CD4-positive, alpha-beta T cell treated with Interleukin-6 at 100 ng/mL for 8 hours (primary cell): ENCODE measurements around the gene MRAP2.
"Not testable (repeated sequence)": the region's sequence is repeated elsewhere in the genome, so short reads cannot be mapped to it uniquely, and the experiment has no call there.

Source experiments
- DNase-seq: peaks from one replicate; pipeline ENCODE4 v3.0.0-alpha.2; 2020; ENCODE audit warnings: mixed read lengths, low spot score

Gene MRAP2

DNA sequence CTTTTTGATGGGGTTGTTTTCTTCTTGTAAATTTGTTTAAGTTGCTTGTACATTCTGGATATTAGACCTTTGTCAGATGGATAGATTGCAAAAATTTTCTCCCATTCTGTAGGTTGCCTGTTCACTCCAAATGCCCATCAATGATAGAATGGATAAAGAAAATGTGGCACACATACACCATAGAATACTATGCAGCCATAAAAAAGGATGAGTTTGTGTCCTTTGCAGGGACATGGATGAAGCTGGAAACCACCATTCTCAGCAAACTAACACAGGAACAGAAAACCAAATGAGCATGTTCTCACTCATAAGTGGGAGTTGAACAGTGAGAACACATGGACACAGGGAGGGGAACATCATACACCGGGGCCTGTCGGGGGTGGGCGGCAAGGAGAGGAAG lies 1.6 kb upstream of the MRAP2 start:
- not testable (repeated sequence) for DNase-seq

DNA sequence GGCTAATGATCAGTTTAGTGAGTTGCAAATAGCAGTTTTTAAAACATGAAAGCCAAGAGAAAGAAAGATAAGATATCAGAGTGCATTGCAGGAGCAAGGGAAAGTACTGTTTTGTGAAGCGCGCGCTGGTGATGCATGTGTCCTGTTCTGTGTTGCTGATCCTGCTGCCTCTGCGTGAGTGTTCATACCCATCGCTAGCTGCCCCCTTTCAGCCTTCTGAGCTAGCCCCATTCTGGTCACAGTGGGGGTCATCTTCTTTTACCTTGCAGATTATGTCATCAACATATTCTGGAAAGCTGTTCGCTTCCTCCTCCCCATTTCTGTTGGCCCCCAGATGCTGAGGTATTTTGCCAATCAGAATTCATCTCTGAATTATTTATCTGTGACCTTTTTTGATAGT lies 1.9 kb downstream of the MRAP2 start:
- DNase-seq: no peak

DNA sequence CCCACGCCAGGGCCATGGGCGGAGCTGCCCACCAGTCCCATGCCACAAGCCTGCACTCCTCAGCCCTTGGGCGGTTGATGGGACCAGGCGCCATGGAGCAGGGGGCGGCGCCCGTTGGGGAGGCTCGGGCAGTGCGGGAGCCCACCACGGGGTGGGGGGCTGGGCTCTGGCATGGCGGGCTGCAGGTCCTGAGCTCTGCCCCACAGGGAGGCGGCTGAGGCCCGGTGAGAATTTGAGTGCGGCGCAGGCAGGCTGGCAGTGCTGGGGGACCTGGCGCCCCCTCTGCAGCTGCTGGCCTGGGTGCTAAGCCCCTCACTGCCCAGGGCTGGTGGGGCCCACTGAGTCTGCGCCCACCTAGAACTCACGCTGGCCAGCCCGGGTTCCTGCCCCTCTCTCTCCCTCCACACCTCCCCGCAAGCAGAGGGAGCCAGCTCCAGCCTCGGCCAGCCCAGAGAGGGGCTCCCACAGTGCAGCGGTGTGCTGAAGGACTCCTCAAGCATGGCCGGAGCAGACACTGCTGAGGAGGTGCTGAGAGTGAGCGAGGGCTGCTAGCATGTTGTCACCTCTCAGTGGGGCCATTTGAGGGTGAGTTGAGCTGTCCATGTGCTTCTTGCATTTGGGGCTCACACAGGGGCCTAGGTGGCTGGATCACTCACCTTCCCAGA lies 4.0 kb downstream of the MRAP2 start:
- no peak for DNase-seq

DNA sequence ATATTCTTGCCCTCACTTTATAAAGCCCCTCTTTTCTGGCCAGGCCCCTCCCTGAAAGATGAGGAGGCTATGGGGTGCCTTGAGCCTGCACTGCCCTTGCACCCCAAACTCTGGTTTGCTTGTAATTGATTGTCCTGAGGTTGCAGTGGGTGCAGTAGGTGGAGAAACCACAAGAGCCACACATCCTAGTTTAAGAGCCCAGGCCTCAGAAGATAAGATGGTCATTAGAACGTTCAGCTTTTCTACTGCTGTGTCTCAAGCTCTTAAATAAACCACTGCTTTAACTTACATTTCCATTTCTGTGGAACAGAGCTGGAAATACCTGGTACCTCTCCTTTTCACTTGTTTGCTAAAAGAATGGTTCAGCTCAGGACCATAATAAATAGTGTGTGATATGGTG lies 9.0 kb downstream of the MRAP2 start:
- DNase-seq: no peak

DNA sequence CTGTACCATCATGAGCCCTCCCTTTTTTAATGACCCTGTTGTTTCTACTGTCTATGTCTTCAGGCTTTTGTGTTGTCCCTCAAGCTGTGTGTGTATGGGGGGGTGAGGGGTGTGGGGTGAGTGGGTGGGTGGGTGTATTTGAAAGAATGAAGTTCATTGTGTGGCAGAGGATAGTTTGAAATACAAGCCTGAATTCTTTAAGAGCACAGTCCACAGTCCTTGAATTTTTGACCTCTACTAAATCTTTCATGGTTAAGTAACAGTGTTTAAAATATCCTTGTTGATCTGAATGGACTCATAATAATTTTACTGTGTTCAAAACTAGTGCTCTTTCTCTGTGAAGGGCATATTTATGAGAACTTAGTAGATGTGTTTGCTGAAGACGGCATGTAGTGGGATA lies 10.0 kb downstream of the MRAP2 start:
- no peak for DNase-seq

- DNase-seq: no peak
Observed at GRCh38 chr6:84046755-84047154, 13.2 kb downstream of the MRAP2 start.

GRCh38 chr6:84048588-84048987 lies 15.0 kb downstream of the MRAP2 start:
- DNase-seq: no peak

- DNase-seq: no peak
Observed at GRCh38 chr6:84050408-84050807, 16.8 kb downstream of the MRAP2 start.

- DNase-seq: no peak
Observed at GRCh38 chr6:84052204-84052882, 18.8 kb downstream of the MRAP2 start.

- no peak for DNase-seq
Observed at GRCh38 chr6:84052883-84053241, 19.3 kb downstream of the MRAP2 start.

- no peak for DNase-seq
Observed at GRCh38 chr6:84055647-84056046, 22.1 kb downstream of the MRAP2 start.

DNA sequence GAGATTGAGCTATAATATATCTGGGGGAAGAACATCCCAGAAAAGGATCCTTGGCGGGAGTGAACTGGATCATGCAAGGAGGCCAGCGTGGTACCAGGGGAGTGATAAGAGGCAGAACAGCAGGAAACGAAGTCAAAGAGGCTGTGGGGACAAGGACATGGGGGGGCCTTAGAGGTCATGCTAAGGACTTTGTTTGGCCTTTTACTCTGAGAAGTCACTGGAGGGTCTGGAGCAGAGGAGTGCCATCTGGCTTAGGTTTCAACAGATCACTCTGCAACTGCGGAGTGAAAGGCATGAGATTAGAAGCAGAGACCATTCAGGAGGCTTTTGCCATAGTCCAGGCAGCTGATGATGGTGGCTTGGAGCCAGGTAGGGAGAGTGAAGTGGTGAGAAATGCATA lies 24.3 kb downstream of the MRAP2 start:
- no peak for DNase-seq

GRCh38 chr6:84059082-84059481 lies 25.5 kb downstream of the MRAP2 start:
- DNase-seq: no peak

DNA sequence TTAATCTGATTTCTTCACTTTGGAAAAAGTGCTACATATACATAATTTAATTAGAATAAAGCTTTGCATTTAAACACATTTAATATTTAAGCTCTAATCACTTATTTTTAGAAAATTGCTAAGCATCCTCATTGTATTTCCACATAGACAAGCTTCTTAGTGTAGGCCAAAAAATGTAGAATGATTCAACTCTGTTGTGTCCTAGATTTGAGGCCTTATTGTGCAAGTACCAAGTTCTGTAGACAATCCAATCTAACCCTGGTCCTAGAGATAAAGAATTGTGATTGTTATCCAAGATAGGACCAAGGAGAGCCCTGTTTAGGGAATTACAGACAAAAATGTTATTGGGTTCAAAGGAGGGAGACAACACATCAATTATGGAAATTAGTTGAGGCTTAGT lies 27.6 kb downstream of the MRAP2 start:
- DNase-seq: no peak

GRCh38 chr6:84061613-84062398 lies 28.2 kb downstream of the MRAP2 start:
- no peak for DNase-seq

- no peak for DNase-seq
Observed at GRCh38 chr6:84062519-84063154, 29.1 kb downstream of the MRAP2 start.

DNA sequence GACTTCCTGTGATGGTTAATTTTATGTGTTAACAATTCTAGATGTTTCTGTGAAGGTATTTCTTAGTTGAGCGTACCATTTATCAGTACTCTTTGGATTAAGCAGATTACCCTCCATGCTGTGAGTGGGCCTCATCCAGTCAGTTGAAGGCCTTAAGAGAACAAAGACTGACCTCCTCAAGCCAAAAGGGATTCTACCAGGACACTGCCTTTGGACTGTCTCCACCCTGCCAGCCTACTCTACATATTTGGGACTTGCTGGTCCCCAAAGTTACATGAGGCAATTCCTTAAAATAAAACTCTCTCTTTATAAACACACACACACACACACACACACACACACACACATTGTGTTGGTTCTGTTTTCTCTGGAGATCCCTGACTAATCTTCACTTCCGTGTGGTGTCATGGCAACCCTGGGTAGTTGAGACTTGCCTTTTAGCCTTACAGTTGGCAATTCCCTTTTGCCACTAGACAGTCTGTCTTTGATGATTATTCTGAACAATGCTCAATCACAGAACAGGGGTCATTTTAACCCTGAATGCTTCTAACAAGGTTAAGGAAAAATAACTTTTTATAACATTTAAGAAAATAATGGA lies 32.2 kb downstream of the MRAP2 start:
- no peak for DNase-seq

DNA sequence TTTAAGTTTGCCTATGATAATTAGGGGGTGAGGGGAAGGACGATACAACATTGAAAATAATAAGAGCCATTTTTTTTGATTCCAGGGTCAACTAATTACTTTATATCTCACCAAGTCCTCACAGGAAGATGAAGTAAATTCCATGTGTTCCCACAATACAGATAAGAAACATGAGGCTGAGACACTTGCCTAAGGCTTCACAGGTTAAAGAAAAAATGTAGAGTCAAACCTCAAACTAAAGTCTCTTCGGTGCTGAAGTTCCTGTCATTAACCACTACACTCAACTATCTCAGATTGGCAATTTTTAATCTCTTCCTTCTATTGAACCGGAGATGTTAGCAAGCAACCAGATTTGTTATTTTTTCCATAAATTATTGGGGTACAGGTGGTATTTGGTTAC lies 33.0 kb downstream of the MRAP2 start:
- no peak for DNase-seq

- not testable (repeated sequence) for DNase-seq
Observed at GRCh38 chr6:84068873-84069272, 35.3 kb downstream of the MRAP2 start.

DNA sequence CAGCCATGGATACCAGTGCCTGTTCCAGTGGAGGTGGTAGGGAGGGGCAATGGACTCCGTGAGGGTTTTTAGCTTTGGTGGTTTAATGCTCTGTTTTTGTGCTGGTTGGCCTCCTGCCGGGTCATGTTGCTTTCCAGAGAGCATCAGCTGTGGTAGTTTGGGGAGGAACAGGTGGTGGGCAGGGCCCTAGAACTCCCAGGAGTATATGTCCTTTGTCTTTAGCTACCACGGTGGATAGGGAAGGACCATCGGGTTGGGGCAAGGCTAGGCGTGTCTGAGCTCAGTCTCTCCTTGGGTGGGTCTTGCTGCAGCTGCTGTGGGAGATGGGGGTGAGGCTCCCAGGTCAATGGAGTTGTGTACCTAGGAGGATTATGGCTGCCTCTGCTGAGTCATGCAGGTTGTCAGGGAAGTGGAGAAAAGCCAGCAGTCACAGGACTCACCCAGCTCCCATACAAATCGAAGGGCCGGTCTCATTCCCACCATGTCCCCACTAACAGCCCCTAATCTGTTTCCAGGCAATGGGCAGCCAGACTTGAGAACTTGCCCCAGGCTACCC lies 38.9 kb downstream of the MRAP2 start:
- no peak for DNase-seq

DNA sequence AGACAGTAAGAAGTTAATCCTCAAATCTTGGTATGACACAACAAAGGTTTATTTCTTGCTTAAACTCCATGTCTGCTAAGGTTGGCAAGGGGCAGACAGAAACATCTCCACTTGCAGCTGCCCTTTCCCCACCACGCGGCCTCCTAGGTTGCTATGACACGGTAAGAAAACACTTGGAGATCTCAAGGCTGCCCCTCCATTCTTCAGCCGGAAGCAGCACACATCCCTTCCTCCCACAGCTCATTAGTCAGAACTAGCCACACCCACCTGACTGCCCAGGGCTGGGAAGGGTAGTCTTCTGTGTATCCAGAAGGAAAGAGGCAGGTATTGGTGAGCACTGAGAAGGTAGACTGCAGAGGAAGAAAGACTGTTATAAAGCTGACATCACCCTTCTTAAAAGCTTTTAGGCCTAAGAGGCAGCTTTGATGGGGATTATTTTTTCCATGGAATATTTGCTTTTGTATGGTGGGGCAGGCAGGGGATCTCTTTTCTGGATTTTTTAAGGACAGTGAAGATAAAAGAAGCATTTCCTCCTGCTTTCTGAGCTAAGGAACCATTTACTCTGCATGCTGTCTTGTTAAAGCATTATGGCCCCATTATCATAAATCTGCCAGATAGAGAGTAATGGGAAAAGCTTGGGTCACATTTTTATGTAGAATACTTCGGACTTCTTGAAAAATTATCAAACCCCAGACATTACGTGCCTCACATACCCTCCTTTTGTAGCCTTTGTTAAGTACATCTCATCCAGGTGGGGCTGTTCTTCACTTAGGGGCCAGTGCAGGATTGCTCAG lies 41.6 kb downstream of the MRAP2 start:
- no peak for DNase-seq
